Measurements from ENCODE around the gene ATP1A1.

The ATP1A1 gene

DNA sequence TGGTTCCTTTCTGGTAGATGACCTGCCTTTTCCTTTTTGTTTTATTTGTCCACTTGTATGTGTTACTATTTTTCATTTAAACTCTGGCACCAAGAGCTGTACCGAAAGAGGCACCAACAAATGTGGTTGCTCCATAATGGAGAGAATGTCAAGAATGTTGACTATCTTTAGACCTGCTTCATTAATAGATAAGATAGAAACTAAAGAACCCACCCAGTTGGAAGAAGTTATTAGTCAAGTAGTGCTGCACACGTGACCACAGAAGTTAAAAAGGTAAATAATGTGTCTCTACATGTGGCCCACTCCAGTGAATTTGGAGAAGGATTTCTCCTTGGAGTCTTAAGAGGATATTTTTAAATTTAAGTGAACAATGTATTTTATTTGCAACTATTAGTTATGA lies 9.3 kb downstream of the ATP1A1 start:
- no peak overlapping the region for H3K4me3 ChIP-seq (ENCODE audit: low read depth, low read length)
- TF ChIP-seq, protein P1, sequence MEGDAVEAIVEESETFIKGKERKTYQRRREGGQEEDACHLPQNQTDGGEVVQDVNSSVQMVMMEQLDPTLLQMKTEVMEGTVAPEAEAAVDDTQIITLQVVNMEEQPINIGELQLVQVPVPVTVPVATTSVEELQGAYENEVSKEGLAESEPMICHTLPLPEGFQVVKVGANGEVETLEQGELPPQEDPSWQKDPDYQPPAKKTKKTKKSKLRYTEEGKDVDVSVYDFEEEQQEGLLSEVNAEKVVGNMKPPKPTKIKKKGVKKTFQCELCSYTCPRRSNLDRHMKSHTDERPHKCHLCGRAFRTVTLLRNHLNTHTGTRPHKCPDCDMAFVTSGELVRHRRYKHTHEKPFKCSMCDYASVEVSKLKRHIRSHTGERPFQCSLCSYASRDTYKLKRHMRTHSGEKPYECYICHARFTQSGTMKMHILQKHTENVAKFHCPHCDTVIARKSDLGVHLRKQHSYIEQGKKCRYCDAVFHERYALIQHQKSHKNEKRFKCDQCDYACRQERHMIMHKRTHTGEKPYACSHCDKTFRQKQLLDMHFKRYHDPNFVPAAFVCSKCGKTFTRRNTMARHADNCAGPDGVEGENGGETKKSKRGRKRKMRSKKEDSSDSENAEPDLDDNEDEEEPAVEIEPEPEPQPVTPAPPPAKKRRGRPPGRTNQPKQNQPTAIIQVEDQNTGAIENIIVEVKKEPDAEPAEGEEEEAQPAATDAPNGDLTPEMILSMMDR (IDR thresholded peaks at IDR 0.05; ENCODE audit: borderline replicate concordance, insufficient read depth, low read depth, low read length) = no peak

DNA sequence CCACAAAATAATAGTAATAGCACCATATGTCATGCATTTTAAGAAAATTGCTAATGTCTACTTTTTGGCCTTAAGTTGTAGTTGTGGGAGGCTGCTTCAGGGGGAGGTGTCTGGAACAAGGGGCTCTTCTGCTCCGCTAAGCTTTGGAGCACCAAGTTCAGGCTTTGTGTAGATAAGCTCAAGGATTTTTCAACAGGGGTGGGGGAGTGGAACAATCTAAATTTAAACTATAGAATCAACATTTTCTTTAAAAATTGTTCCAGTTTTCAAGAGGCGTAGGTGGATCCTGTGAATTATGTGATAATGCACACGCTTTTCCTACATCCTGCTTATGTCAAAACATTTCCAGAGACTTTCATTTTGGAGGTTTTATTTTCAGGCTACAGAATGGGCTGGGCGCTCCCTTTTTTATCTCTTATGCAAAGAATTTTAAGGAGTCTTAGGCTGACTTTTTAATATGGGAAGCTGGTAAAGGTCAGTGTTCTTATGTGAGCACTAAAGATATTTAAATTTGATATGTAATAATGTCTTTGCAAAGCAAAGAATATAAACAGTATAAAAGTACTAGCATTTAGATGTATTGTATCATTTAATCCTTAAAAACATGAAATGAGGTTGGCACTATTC lies 9.9 kb downstream of the ATP1A1 start:
- no peak overlapping the region for H3K4me3 ChIP-seq (ENCODE audit: low read depth, low read length)
- TF ChIP-seq, protein P1 (IDR thresholded peaks at IDR 0.05; ENCODE audit: borderline replicate concordance, insufficient read depth, low read depth, low read length) = no peak

DNA sequence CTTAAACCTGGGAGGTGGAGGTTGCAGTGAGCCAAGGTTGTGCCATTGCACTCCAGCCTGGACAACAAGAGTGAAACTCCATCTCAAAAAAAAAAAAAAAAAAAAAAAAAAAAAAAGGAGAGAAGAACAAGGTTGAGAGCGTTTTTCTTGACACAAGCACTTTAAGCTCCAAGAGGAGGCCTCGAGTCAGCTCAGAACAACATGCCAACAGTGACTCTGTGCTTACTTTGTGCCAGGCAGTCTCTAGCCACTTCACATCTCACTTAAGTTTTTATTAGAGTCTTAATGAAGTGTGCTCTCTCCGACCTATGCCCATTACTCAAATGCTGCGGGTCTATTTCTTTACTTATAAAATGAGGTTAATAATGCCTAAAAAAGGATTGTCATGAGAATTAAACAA lies 13.0 kb downstream of the ATP1A1 start:
- TF ChIP-seq, protein P1 (IDR thresholded peaks at IDR 0.05; ENCODE audit: borderline replicate concordance, insufficient read depth, low read depth, low read length) = no peak

DNA sequence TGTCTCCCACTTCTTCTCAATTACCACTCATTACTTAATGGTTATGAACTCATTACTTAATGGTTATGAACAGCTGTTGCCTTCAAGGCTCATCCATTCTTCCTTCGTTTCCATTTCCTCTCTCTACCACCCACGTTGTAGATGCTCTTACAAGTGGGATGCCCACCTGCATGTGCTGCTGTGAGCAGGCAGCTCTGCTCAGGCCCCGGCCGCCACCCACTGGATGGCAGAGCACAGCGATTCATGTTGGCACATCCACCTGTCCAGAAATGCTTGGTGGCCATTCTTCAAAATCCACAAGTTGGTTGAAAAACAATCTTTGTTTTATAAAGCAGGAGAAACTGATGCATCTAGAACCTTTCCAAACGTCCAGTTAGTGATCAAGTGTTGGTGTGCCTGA lies 14.5 kb downstream of the ATP1A1 start:
- no peak overlapping the region for H3K4me3 ChIP-seq (ENCODE audit: low read depth, low read length)
- TF ChIP-seq, protein P1 (IDR thresholded peaks at IDR 0.05; ENCODE audit: borderline replicate concordance, insufficient read depth, low read depth, low read length) = no peak

More for the DNA sequence above, 13.0 kb downstream of the ATP1A1 start:
- H3K4me3 ChIP-seq (ENCODE audit: low read depth, low read length) = no peak overlapping the region

DNA sequence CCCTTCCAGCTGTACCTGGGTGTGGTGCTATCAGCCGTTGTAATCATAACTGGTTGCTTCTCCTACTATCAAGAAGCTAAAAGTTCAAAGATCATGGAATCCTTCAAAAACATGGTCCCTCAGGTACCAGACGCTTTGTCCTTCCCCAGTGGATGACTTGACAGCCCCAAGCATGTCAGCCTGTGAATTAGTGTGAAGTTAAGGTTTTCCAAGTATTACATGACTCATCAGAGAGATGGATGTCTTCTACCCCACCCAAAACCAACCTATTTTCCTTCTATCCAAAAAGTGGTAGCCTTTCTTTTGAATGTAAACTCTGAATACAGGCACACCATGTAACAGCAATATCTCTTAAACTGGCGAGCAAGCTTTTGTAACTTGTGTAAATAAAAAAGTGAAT lies 15.1 kb downstream of the ATP1A1 start:
- H3K4me3 ChIP-seq (ENCODE audit: low read depth, low read length) = no peak overlapping the region
- TF ChIP-seq, protein P1 (IDR thresholded peaks at IDR 0.05; ENCODE audit: borderline replicate concordance, insufficient read depth, low read depth, low read length) = no peak

DNA sequence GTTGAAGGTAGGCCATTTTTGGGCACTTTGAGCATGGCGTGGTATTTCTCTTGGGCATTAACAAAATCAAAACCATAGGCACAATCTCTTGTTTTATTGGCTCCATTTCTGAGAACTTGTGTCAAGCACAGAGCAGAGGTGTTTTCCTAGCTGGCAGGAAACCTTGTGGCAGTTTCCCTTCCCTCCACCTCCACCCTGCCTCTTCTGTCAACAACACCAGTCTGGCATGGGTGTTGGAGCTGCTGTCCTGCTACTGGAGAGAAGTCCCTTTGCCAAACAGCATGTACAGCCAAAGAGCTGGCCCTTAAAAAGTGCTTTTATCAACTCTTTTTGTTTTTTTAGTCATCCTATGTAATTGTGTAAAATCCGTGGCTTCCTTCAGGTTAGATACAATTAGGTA lies 16.0 kb downstream of the ATP1A1 start:
- H3K4me3 ChIP-seq (ENCODE audit: low read depth, low read length) = no peak overlapping the region
- TF ChIP-seq, protein P1 (IDR thresholded peaks at IDR 0.05; ENCODE audit: borderline replicate concordance, insufficient read depth, low read depth, low read length) = no peak

DNA sequence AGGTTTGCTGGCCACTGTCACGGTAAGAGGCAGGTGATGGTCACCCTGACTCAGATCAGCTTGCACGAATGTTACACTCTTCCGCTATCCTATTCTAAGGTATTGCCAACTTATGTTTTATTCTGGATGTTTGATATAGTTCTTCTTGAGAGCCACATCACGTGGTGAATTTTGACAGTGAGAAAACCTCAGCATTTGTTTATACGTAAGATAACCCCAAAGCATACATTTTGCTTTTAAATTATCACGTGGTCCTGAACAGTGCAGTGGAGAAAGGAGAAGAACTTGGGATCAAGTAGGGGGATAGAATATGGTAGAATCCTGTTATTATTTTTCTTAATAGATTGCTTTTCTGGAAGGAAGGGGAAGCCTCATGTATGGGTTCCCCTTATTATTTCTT lies 16.6 kb downstream of the ATP1A1 start:
- H3K4me3 ChIP-seq (ENCODE audit: low read depth, low read length) = no peak overlapping the region
- TF ChIP-seq, protein P1 (IDR thresholded peaks at IDR 0.05; ENCODE audit: borderline replicate concordance, insufficient read depth, low read depth, low read length) = no peak
